GM06990 (cell line): ENCODE results near the gene FAP.

Experiments used
- DNase-seq: peaks from one replicate; pipeline ENCODE4 v3.0.0-alpha.2; 2011; ENCODE audit not compliant: insufficient read length; ENCODE audit errors: extremely low read depth
- H3K27me3 ChIP-seq: replicated peaks from 2 replicates; pipeline ENCODE4 v1.6.0; 2011; ENCODE audit warnings: low read length; ENCODE audit not compliant: control insufficient read depth, insufficient read depth
- H3K36me3 ChIP-seq: 2 replicates; pipeline ENCODE4 v1.5.1; 2011; ENCODE audit warnings: low read length; ENCODE audit not compliant: control insufficient read depth, insufficient read depth
- H3K4me3 ChIP-seq: replicated peaks from 2 replicates; pipeline ENCODE4 v1.5.1; 2011; ENCODE audit warnings: low read depth, mild to moderate bottlenecking, control low read depth, low read length
- TF ChIP-seq, protein P1 (sequence below): IDR thresholded peaks from 2 replicates; pipeline ENCODE4 v1.5.1; 2011; ENCODE audit warnings: low read length, control low read depth, mild to moderate bottlenecking, inconsistent platforms; ENCODE audit not compliant: insufficient read depth, poor library complexity, severe bottlenecking

The FAP gene

DNA sequence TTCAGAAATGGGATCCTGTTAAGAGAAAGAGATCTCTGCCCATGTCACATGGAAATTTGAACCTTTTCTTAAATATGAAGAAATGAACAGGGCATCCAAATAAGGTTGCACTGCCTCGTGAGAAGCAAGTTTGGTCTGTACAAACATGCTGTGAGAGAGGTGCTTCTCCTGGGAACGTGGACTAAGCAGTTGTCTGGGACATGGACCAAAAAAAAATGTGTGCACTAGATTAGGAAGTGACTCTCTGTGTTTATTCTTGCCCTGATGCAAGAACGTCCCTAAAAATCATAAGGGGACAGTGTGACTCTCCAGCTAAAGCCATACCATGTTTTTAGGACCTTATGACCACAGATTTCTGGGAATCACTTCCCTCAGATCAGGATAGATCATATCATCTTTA, 67.5 kb downstream of the FAP start:
- no peaks in the 10 kb centered on the region for H3K27me3 ChIP-seq
- H3K36me3 ChIP-seq: no peaks in the 10 kb centered on the region
- TF ChIP-seq, protein P1, sequence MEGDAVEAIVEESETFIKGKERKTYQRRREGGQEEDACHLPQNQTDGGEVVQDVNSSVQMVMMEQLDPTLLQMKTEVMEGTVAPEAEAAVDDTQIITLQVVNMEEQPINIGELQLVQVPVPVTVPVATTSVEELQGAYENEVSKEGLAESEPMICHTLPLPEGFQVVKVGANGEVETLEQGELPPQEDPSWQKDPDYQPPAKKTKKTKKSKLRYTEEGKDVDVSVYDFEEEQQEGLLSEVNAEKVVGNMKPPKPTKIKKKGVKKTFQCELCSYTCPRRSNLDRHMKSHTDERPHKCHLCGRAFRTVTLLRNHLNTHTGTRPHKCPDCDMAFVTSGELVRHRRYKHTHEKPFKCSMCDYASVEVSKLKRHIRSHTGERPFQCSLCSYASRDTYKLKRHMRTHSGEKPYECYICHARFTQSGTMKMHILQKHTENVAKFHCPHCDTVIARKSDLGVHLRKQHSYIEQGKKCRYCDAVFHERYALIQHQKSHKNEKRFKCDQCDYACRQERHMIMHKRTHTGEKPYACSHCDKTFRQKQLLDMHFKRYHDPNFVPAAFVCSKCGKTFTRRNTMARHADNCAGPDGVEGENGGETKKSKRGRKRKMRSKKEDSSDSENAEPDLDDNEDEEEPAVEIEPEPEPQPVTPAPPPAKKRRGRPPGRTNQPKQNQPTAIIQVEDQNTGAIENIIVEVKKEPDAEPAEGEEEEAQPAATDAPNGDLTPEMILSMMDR: no peak
- H3K4me3 ChIP-seq: no peak overlapping the region
- no peak for DNase-seq

DNA sequence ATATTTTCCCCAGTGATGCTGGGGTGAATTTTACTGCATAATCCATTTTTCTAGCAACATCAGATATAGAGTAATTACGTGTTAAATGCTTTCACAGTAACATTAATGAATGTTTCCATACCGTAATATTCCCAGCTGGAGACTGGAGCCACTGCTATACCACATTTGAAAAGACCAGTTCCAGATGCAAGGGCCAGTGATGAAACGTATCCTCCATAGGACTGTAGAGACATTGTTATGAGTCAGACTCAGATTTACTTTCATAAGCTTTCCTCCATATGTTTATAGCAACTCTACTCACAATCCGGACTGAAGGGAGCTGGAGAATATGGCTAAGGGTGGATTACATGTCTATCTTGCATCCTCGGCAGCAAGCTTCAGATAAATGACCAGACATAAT, 68.5 kb downstream of the FAP start:
- Histone ChIP-seq H3K4me3 (no peak overlapping the region), H3K36me3 (no peaks in the 10 kb centered on the region), H3K27me3 (no peaks in the 10 kb centered on the region)
- DNase-seq: no peak
- TF ChIP-seq, protein P1: no peak

DNA sequence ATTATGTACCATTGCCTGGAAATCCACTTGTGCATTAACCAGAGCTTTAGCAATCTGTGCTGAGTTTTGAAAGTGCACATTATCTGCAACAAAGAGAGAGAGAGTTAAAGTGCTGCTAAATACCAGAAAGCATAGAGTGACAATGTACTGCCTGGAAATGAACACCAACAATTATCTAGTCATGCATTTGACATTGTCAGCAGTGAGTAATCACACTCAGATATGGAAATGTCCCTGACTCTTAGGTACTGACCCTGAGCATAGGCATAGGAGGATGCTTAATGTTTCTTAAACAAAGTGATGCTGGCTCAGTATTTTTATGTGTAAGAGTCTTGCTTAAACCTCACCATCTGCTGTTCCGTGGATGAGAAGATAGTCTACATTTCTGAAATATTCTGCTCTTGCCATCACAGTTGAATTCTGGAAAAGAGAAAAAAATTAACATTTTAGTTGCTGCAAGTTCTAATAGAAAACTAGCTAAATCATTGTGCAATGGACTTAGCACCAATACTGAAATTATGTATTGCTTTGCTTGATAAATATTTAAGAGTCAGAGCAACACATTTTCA, 70.4 kb downstream of the FAP start:
- DNase-seq: no peak
- no peak overlapping the region for H3K4me3 ChIP-seq
- no peaks in the 10 kb centered on the region for H3K36me3 ChIP-seq
- TF ChIP-seq, protein P1: no peak
- no peaks in the 10 kb centered on the region for H3K27me3 ChIP-seq

DNA sequence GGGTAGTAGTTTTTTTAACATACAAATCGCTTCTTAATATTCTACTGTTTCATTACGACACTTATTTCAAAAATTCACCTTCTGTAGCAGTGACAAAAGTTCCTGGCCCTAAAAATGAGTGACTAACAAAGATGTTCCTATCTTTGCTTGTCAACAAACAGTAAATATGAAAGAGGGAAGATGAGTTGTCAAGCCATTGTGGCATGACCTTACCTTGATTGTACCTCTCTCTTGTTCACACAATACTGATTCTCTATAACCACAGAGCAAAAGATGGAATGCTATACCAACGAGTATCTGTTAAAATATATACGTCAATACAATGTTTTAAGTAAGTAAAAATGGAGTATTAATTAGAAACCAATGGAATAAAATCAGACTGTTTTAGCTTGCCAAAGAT, 76.5 kb downstream of the FAP start:
- no peaks in the 10 kb centered on the region for H3K27me3 ChIP-seq
- TF ChIP-seq, protein P1: no peak
- no peak for DNase-seq
- H3K4me3 ChIP-seq: no peak overlapping the region
- H3K36me3 ChIP-seq: no peaks in the 10 kb centered on the region

DNA sequence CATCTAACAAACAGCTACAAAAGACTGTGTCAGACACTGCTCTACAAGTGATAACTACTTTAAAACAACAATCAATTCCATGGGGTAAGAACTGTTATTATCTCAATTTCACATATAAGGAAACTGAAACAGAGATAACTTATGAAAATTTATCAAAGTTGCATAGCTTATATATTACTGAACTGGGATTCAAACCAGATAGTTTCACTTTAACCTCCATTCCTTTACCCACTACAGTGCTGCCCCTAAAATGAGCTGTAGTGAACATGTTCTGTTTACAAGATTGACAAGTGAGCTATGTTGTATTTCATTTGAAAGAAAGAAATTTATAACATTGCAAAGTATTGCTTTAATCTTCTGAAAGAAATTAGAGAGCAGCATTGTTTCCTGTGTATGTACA, 77.1 kb downstream of the FAP start:
- Histone ChIP-seq H3K4me3 (no peak overlapping the region), H3K27me3 (no peaks in the 10 kb centered on the region), H3K36me3 (no peaks in the 10 kb centered on the region)
- DNase-seq: no peak
- TF ChIP-seq, protein P1: no peak

DNA sequence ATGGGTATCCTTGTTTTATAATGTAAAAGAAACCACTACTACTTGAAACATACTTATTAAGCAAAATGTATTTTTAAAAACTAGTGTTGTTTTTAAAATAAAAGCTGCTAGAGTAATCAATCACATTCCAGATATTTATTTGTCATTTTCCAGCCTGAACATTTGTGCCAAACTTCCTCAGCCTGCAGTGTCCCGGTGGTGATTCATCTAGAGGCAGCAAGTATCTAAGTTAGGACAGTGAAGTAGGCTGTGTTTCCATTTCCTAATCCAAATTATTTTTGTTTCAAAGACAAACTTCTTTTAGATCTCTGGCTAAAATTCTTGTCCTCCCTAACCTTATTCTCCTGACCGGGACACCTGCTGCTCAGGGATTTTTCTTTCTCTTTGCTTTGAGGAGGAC, 78.4 kb downstream of the FAP start:
- no peaks in the 10 kb centered on the region for H3K27me3 ChIP-seq
- TF ChIP-seq, protein P1: no peak

More for the DNA sequence above, 78.4 kb downstream of the FAP start:
- no peaks in the 10 kb centered on the region for H3K36me3 ChIP-seq
- H3K4me3 ChIP-seq: no peak overlapping the region
- no peak for DNase-seq
